H1 (cell line): Measurements from ENCODE around the gene ASPHD2. TPM values are rescaled to one million over a fixed set of nuclear protein-coding genes. Genes with fewer than 3 reads are reported as not detected.

Experiments used
- CTCF ChIA-PET: fragments of 300-600 bp; sonication (Branson Sonifier 250); formaldehyde crosslinking; loops from one replicate; lab custom pipeline; 2021; ENCODE audit not compliant: partially characterized antibody; lab: Charles Lee
- POLR2A ChIA-PET: fragments of 300-600 bp; sonication (Branson Sonifier 250); formaldehyde crosslinking; loops from one replicate; lab custom pipeline; 2021; ENCODE audit warnings: inconsistent platforms; ENCODE audit not compliant: partially characterized antibody; lab: Charles Lee
- DNase-seq, 2 experiments: peaks; one replicate each; pipeline versions ENCODE4 v3.0.0 to v3.0.0-alpha.2; 2010 to 2022; ENCODE audit warnings: low spot score in 2 of 2, low read depth in 1 of 2, mixed read lengths in 1 of 2
- FAIRE-seq: peaks from 2 replicates; lab custom pipeline; 2011; peaks lifted over from hg19 to GRCh38; lab: Jason Lieb, UNC
- H2AFZ ChIP-seq: 2 replicates; pipeline ENCODE4 v1.8.1; 2012; ENCODE audit warnings: low read length, inconsistent platforms
- H2AK5ac ChIP-seq: 2 replicates; pipeline ENCODE4 v1.6.1; 2013; ENCODE audit warnings: low read depth, low read length
- H2BK120ac ChIP-seq: replicated peaks from 2 replicates; pipeline ENCODE3; 2013; ENCODE audit warnings: low read depth, low read length, inconsistent platforms
- H2BK12ac ChIP-seq: 2 replicates; pipeline ENCODE4 v1.6.1; 2013; ENCODE audit warnings: low read depth, low read length
- H2BK15ac ChIP-seq: 2 replicates; pipeline ENCODE4 v1.6.1; 2013; ENCODE audit warnings: low read length
- H2BK20ac ChIP-seq: 2 replicates; pipeline ENCODE4 v1.6.1; 2013; ENCODE audit warnings: low read length
- H2BK5ac ChIP-seq: 2 replicates; pipeline ENCODE4 v1.6.1; 2013; ENCODE audit warnings: low read depth, low read length
- H3K14ac ChIP-seq: 2 replicates; pipeline ENCODE4 v1.6.1; 2013; ENCODE audit warnings: inconsistent platforms; ENCODE audit not compliant: insufficient read length
- H3K18ac ChIP-seq: 2 replicates; pipeline ENCODE4 v1.6.1; 2013; ENCODE audit warnings: low read length; ENCODE audit errors: extremely low read depth
- H3K23ac ChIP-seq: 2 replicates; pipeline ENCODE4 v1.6.1; 2013; ENCODE audit warnings: inconsistent platforms; ENCODE audit not compliant: insufficient read length
- H3K23me2 ChIP-seq: 2 replicates; pipeline ENCODE4 v1.6.1; 2013; ENCODE audit warnings: low read depth, low read length
- H3K27ac ChIP-seq: 2 replicates; pipeline ENCODE4 v1.6.1; 2011; ENCODE audit warnings: low read depth, low read length, inconsistent platforms
- H3K27me3 ChIP-seq, 4 experiments: replicated peaks in 1 of 4; 1 replicate in 1 of 4; 2 replicates in 3 of 4; pipeline versions ENCODE4 v1.6.1 to v1.8.1; 2011 to 2013; ENCODE audit warnings: low read length in 3 of 4, mild to moderate bottlenecking in 3 of 4, inconsistent platforms in 2 of 4, mixed read lengths in 2 of 4, moderate library complexity in 1 of 4; ENCODE audit not compliant: control insufficient read depth in 3 of 4, insufficient read depth in 3 of 4; ENCODE audit errors: extremely low read depth in 1 of 4
- H3K36me3 ChIP-seq, 4 experiments: 2 replicates each; pipeline versions ENCODE4 v1.6.1 to v1.8.1; 2011 to 2013; ENCODE audit warnings: mild to moderate bottlenecking in 4 of 4, low read length in 3 of 4, moderate library complexity in 2 of 4, control low read depth in 1 of 4, inconsistent platforms in 1 of 4; ENCODE audit not compliant: insufficient read depth in 4 of 4, control insufficient read depth in 2 of 4
- H3K4ac ChIP-seq: replicated peaks from 2 replicates; pipeline ENCODE3; 2013; ENCODE audit warnings: low read length, low read depth, mixed read lengths, inconsistent platforms; ENCODE audit not compliant: insufficient read length
- H3K4me1 ChIP-seq, 4 experiments: replicated peaks in 1 of 4; 1 replicate in 1 of 4; 2 replicates in 3 of 4; pipeline versions ENCODE4 v1.6.1 to v1.8.1; 2011 to 2013; ENCODE audit warnings: low read length in 3 of 4, inconsistent platforms in 2 of 4, mixed read lengths in 1 of 4; ENCODE audit not compliant: insufficient read depth in 4 of 4, control insufficient read depth in 3 of 4
- H3K4me2 ChIP-seq, 2 experiments: 2 replicates each; pipeline versions ENCODE4 v1.6.1 to v1.8.1; 2011 to 2013; ENCODE audit warnings: low read depth in 2 of 2, low read length in 2 of 2, control low read depth in 1 of 2, inconsistent platforms in 1 of 2, mild to moderate bottlenecking in 1 of 2; ENCODE audit not compliant: insufficient read depth in 1 of 2
- H3K4me3 ChIP-seq, 4 experiments: fragments of 200-600, 300-600 bp in 1 of 4; sonication (generic), shearing (Covaris generic), sonication (Bioruptor Twin) in 1 of 4; 2 replicates each; pipeline versions ENCODE4 v1.5.1 to v1.8.1; 2011 to 2016; ENCODE audit warnings: low read length in 4 of 4, low read depth in 3 of 4, control low read depth in 2 of 4, inconsistent platforms in 2 of 4, mild to moderate bottlenecking in 2 of 4, mixed read lengths in 1 of 4, moderate library complexity in 1 of 4; ENCODE audit not compliant: insufficient read depth in 2 of 4; ENCODE audit errors: extremely low read depth in 1 of 4
- H3K56ac ChIP-seq: replicated peaks from 2 replicates; pipeline ENCODE3; 2013; ENCODE audit warnings: low read depth, mild to moderate bottlenecking, mixed read lengths, low read length, inconsistent platforms; ENCODE audit not compliant: insufficient read length
- H3K79me1 ChIP-seq: 2 replicates; pipeline ENCODE4 v1.6.1; 2013; ENCODE audit warnings: low read depth, low read length, control low read depth
- H3K79me2 ChIP-seq, 2 experiments: 2 replicates each; pipeline versions ENCODE4 v1.6.1 to v1.8.1; 2012 to 2013; ENCODE audit warnings: low read length in 2 of 2, mild to moderate bottlenecking in 2 of 2, inconsistent platforms in 1 of 2; ENCODE audit not compliant: insufficient read depth in 2 of 2, control insufficient read depth in 1 of 2
- H3K9ac ChIP-seq, 4 experiments: replicated peaks in 1 of 4; 1 replicate in 1 of 4; 2 replicates in 3 of 4; pipeline versions ENCODE4 v1.6.1 to v1.8.1; 2011 to 2013; ENCODE audit warnings: low read depth in 3 of 4, low read length in 3 of 4, control low read depth in 2 of 4, mild to moderate bottlenecking in 2 of 4, moderate library complexity in 2 of 4, inconsistent platforms in 1 of 4; ENCODE audit errors: extremely low read depth in 1 of 4
- H3K9me3 ChIP-seq, 2 experiments: 2 replicates each; pipeline versions ENCODE4 v1.6.1 to v1.8.1; 2012 to 2013; ENCODE audit warnings: mild to moderate bottlenecking in 2 of 2, moderate library complexity in 2 of 2, control low read depth in 1 of 2, inconsistent platforms in 1 of 2, low read depth in 1 of 2, low read length in 1 of 2, mixed read lengths in 1 of 2; ENCODE audit not compliant: insufficient read depth in 2 of 2
- H4K20me1 ChIP-seq, 2 experiments: replicated peaks in 1 of 2; 2 replicates each; pipeline versions ENCODE3 to v1.8.1; 2011 to 2013; ENCODE audit warnings: inconsistent platforms in 2 of 2, low read length in 2 of 2, mild to moderate bottlenecking in 1 of 2; ENCODE audit not compliant: insufficient read depth in 2 of 2, control insufficient read depth in 1 of 2
- H4K5ac ChIP-seq: 2 replicates; pipeline ENCODE4 v1.6.1; 2013; ENCODE audit warnings: low read length, low read depth, mixed read lengths, inconsistent platforms; ENCODE audit not compliant: insufficient read length
- H4K8ac ChIP-seq: 2 replicates; pipeline ENCODE4 v1.8.0; 2013; ENCODE audit warnings: mild to moderate bottlenecking, moderate library complexity, low read length, inconsistent platforms; ENCODE audit not compliant: insufficient read depth; ENCODE audit errors: extremely low read depth
- H4K91ac ChIP-seq: replicated peaks from 2 replicates; pipeline ENCODE3; 2013; ENCODE audit warnings: low read length, mixed read lengths, inconsistent platforms; ENCODE audit not compliant: insufficient read length
- CTBP2 ChIP-seq: IDR thresholded peaks from 2 replicates; pipeline ENCODE4 v1.7.0; 2011; ENCODE audit warnings: borderline replicate concordance, mild to moderate bottlenecking, moderate library complexity, mixed read lengths, low read length; ENCODE audit not compliant: insufficient read depth, insufficient read length
- EGR1 ChIP-seq: IDR thresholded peaks from 2 replicates; pipeline ENCODE4 v1.6.1; 2011; ENCODE audit warnings: low read depth, low read length, borderline replicate concordance
- ZNF274 ChIP-seq: IDR thresholded peaks from 2 replicates; pipeline ENCODE4 v1.7.0; 2012; ENCODE audit warnings: low read length, borderline replicate concordance; ENCODE audit errors: extremely low read depth
- WGBS, 2 experiments: shearing (Covaris generic) in 1 of 2; methylation state at CpG; one replicate each; pipeline versions ENCODE4 v1.1.6 to v1.1.7; 2013 to 2015; ENCODE audit warnings: low lambda C conversion rate in 2 of 2, mixed read lengths in 2 of 2, inconsistent platforms in 1 of 2, low coverage in 1 of 2, missing lambda C conversion rate in 1 of 2; ENCODE audit not compliant: insufficient replicate concordance in 2 of 2, insufficient coverage in 1 of 2, insufficient read length in 1 of 2; ENCODE audit errors: extremely low coverage in 1 of 2, missing lambda C conversion rate in 1 of 2; 5-methylcytosine and 5-hydroxymethylcytosine counted together
- polyA plus RNA-seq, 7 experiments: library from polyadenylated mRNA; depleted of rRNA in 3 of 7; stranded (reverse) in 5 of 7; unstranded in 2 of 7; fragments of >200 nt in 5 of 7; fragments of 200-250 nt in 2 of 7; gene quantifications; 1 replicate in 5 of 7; 2 replicates in 1 of 7; 4 replicates in 1 of 7; pipeline versions ENCODE4 v1.2.1 to v1.2.3, GENCODE V29; 2011 to 2013; ENCODE audit warnings: missing spikeins in 2 of 7, mixed read lengths in 2 of 7
- total RNA-seq: library from RNA; stranded (reverse); fragmentation: NEBNext Ultra II Directional; extraction: Animal tissue kit (Norgen Biotek cat#: 25700); gene quantifications from 2 replicates; pipeline ENCODE4 v1.2.1, GENCODE V29; 2021

ASPHD2 gene
- total and polyA plus RNA-seq, 2 of the 8 experiments (the other 6 are each of a cell fraction or from before 2014, with no cell fraction given): 7.2 to 11.0 TPM

- H3K79me2 ChIP-seq: no peaks in the 10 kb centered on the region
- no peaks in the 10 kb centered on the region for H3K9me3 ChIP-seq
- H3K4ac ChIP-seq: no peak overlapping the region
- peaks cover 0 to 2% of the 10 kb centered on the region in 2 experiments for H4K20me1 ChIP-seq
- 90% methylated on average over 5 of the region's 5 CpGs; no CpG with 5 or more reads in 1 of the 2 experiments for WGBS, 2 experiments
- H4K5ac ChIP-seq: no peak overlapping the region
- peak in 1 of 2 experiments; percentile 29 for DNase-seq
- H4K91ac ChIP-seq: no peak overlapping the region
- H2AK5ac ChIP-seq: no peak overlapping the region
- H3K9ac ChIP-seq: no peak overlapping the region
- H3K36me3 ChIP-seq: peaks cover 21 to 67% (median 52%) of the 10 kb centered on the region in 4 experiments
- H3K23me2 ChIP-seq: no peaks in the 10 kb centered on the region; the same call in 1 of the 2 replicates
- H3K4me2 ChIP-seq: no peak overlapping the region
- no peak overlapping the region for H2AFZ ChIP-seq
- H3K27me3 ChIP-seq: no peaks in the 10 kb centered on the region
- H3K18ac ChIP-seq: no peak overlapping the region
- no peak overlapping the region for H2BK20ac ChIP-seq
- TF ChIP-seq CTBP2 (no peak), ZNF274 (no peak), EGR1 (no peak)
- no peaks in the 10 kb centered on the region for H3K79me1 ChIP-seq
- H3K14ac ChIP-seq: no peak overlapping the region
- no peak overlapping the region for H3K23ac ChIP-seq
- no peak overlapping the region for H3K56ac ChIP-seq
- ChIA-PET POLR2A (interaction anchor here (2.7 kb wide), 1 partner anchor 11 kb away, joined by 9 read pairs; the partner anchor contains the start of genes HPS4 and SRRD), CTCF (interaction anchor here (1.3 to 2.4 kb wide), 3 partner anchors 9 to 31 kb away, joined by 3 to 8 read pairs (median 7); no protein-coding TSS in a partner anchor)
- H2BK15ac ChIP-seq: no peak overlapping the region
- no peak overlapping the region for H3K27ac ChIP-seq
- H4K8ac ChIP-seq: no peak overlapping the region
- no peaks in the 10 kb centered on the region for H3K4me1 ChIP-seq
- no peak overlapping the region for H2BK120ac ChIP-seq
- H2BK5ac ChIP-seq: no peak overlapping the region
- no peak for FAIRE-seq
- H3K4me3 ChIP-seq: no peak overlapping the region
- H2BK12ac ChIP-seq: no peak overlapping the region
Observed at GRCh38 chr22:26471522-26471921, 42.5 kb downstream of the ASPHD2 start.
